HG03025 (cell line): ENCODE results near the gene FOXN3.

Experiments
- ATAC-seq: cut with Tn5 transposase; IDR thresholded peaks from one replicate; pipeline ENCODE4 v1.9.1; 2021; ENCODE audit warnings: mild to moderate bottlenecking, moderate library complexity; ENCODE audit not compliant: unreplicated experiment, low FRiP score

FOXN3 gene

DNA sequence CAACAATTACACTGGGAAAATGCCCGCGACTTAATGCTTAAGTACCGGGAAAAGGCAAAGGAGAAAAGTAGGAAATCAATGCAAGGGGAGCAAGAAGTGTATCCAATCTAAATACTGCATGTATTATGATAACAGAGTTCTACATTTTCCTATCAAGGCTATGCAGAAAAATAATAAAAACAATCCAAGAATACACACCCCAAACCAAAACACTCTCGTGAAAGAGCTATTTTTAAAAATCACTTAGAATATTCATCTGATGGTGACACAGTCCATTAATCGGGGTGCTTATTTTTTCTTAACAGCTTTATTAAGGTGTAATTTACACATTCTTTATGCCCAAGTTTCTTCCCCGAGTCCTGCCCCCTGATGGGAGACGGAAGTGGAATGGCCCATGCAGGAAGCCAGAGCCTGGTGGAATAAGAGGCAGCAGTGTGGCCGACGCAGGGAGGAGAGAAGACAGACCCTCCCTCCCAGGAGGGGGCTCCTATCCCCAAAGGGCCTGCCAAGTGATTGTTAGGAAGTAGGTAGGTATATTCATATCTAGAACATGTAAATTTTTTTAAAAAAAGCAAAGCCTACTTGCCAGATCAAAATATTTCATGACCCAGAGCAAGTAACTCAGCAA, 174.3 kb downstream of the FOXN3 start:
- no peak for ATAC-seq

DNA sequence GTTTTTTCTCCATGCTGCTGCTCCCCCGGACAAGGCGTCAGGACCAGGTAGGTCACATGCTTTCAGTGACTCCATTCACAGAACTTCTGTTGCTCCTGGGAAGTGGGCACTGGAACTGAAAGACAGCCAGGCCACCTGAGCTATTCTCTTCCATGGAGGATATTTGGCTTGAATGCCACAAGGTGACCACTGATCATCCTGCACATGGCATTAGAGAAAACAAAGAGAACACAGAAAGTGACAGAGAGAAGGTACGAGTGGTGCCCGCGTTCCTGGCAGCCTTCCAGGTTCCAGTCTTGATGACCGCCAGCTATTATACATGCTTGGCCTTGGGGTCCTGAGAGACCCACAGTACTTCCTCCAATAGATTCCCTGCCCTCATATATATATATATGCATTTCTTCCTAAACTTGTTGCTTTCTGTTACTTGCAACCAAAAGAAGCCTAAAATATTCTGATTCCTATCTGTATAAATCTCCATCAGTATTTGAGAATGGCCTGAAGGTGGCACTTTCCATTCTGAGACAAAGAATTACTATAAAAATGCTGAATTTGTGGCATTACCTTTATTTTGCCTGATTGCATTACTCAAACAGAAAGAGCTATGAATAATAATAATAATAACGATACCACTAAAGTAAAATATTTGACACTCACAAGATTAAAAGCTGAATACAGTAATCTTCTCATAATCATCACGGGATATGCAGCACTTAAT, 174.9 kb downstream of the FOXN3 start:
- no peak for ATAC-seq

DNA sequence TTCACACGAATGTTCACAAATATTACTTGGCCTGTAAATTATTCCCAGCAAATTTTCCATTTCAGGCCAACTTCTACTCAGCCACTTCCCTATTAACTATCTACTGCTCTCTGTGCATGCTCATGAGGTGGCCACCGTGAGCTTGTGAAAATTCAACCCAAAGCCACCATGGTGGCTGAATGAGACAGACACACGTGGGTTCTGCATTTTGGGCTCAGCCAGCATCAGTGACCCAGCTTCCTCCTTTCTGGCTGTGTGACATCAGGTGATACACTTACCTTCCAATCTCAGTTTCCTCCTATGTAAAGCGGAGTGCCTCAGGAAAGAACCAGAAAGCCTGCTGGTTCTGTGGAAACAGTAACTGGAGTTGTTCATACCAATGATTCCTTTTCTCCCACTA, 175.8 kb downstream of the FOXN3 start:
- no peak for ATAC-seq

DNA sequence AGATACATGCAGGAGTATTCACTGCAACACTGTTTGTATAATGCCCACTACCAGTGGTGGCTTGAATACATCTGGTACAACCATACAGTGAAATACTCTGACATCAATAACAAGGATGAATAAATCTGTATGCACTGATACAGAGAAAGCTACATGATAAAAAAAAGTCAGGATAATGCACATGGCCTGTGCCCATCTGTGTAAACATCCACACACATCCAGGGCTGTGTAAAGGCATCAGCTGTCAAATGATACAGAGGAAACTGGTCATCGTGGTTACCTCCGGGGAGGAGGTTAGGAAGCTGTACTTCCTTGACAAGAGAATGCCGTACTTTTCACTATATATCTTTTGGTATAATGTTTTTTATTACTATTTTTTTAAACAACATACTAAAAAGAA, 176.6 kb downstream of the FOXN3 start:
- ATAC-seq, result no peak

DNA sequence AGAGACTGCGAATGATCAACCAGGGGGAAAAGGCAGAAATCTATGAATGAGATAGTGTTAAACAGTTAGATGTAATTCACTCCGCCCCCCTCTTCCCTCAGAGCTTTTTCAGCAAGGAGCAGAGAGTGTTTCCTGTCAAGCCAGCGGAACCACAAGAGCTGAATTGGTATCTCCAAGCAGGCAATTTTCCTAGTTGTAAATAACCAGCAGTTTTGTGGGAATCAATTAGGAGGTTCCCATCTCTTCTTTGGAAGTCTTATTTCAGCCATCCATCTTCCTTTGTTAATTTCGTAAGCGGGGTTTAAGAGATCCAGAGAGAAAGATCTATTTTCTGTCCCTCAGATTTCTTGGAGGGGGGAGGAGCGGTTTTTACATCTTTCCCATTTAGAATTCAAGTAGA, 178.0 kb downstream of the FOXN3 start:
- ATAC-seq, result no peak

DNA sequence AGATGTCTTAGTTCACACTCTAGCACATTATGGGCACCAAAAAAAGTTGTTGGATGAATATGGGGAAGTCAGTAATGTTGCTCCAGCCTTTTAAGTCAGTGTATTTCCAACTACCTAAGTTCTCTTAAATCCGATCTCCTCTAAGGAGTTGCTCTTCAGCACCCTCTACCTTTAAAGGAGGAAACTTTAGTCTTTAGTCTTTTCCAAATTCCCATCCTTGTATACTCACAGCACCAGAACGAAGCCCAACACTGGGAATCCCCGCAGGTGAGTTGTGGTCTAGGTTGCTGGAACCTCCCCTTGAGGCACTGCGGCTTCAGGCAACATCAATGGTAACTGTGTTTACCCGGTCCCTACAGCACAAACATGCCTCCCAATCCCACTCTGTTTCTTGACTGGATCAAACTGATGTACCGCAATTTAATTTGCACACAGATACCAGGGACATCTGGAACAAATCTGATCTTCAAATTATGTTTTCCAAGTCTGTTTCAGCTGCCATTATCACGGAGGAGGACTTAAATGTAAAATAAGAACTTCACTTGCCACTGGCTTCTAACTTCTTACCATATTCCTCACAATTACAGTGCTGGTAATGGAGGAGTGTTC, 179.0 kb downstream of the FOXN3 start:
- ATAC-seq, result no peak

DNA sequence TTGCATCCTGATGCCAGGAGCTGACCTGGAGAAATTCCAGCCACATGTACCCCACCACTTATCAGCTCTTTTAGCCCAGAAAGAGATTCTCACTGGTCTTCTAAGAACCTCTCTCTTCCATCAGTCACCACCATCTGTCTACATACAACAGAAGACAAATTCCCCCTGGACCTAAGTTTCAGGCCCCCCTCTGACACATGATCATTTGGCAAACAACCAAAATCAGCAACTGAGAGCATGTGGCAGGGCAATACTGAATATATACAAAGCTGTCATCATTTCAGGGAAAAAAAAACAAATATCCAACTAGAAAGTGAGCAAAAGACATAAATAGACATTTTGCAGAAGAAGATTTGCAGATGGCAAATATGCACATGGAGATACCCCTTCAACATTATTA, 180.2 kb downstream of the FOXN3 start:
- ATAC-seq, result no peak

DNA sequence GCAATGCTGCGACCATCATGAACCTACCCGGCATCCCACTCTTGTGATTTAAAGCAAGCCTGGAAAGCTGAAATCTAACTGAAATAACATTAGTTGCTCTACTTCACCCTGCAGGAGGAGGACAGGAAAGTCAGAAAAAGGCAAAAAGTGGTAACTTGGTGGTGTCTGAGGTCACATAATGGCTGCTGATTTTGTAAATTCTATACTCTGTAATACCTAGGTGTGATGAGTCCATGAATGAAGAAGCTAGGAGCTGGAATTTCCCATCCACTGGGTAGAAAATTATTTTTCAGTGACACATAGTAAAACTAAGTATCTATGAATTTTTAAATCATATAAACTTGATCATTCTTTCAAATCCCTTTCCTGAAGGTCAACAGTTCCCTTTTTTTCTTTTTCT, 183.8 kb downstream of the FOXN3 start:
- ATAC-seq, result no peak

DNA sequence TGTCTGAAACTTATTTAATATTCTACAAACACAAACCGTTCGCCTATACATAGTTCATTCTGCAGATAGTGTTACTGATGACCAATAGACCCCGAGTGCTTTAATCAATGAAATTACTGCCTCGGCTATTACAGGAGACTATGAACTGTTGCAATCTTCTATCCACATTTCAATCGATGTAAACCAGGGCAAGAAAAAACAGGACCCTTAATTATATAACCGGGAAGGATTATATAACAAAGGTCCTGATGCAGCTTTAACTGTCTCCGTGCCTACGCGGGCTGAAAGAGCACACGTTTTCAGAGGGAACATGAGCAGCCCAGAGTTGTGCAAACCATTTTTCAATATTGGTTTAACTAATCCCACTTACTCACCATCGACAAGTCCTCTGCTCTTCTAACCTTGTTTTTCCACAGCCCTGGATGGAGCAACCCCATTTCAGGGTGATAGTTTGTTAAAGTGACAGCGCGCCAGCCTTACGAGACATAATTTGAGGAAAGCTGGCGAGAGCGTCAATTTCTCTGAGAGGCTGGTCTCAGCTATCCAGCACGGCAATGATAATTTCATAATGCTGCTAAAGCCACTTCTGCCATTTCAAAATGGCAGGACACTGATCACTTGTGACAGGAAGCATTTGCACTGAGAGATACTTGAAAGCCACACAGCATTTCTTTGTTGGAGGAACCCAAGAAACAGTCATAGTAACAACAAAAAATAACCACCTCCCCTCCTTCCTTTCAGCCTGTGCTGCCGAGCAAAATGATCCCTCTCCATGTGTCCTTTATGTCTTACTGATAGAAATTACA, 184.6 kb downstream of the FOXN3 start:
- ATAC-seq, result no peak

DNA sequence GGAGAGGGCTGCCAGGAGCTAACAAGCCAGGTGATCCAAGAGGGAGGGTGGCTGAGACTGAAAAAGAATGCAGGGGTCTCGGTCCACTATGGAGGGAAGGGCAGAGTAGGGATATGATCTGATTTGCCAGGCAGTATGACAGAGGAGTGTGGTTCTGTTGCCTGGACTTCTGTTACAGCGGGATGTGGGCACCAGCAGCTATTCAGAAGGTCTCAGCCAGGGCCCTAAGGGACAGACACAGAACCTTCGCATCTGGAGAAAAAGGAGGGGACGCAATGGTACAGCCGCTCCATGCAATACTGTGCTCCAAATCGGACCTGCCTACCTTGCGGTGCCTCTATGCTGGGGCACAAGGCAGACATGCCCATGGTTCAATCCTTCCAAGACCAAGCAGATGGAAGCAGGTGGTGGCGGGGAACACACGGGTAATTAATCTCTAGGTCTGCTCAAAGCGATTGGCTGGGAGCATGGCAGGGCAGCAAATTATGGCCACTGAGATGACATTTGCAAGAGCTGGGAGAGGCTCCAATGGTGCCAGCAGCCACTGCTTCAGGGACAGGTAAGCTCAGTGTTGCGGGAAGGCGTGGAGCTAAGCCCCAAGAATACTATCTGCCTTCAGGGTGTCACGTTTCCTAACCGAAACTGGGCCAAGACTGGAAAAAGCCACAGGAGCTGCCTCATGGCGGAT, 185.5 kb downstream of the FOXN3 start:
- no peak for ATAC-seq

DNA sequence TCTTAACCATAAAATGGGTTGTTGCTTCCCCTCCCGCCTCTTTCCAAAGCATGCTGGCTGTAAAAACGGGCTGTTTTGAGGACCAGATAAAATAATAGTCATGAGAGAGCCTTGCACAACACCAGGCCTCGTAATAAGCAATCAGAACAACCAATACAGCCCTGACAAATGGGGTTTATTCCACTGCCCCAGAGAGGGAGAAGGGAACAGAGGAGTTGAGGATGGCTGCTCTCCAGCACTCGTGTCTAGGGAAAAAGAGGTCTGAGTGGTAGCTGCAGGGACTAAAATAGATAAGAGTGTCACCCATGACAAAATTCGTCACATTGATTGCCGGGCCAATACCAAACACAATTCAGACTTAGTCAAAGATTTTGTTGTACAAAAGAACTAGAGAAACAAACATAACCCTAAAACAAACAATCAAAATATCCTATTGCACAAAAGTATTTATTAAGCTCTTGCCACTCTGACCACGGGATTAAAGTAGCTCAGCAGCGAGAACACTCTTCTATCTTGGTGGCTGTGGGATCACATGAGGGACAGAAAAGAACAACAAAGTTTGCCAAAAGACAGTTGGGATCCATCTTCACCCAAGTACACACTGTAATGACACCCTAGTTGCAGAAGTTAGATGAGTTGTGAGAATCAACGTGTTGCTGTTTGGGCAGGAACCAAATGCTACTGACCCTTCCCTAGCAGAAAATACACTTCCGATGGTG, 188.0 kb downstream of the FOXN3 start:
- ATAC-seq, result no peak

DNA sequence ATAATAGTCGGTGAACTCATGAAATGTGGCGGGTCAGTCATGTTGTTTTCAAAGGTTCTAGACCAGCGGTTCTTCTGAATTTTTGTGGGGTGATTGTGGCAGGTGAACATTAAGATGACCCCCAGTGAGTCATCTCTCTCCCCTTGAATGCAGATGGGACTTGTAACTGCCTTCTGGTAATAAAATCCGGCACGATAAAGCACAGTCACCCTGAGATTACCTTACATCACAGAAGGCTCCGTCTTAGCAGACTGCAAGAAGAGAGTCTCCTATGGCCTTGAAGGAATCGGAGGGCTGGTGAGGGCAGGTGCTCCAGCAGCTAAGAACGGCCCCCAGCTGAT, 189.6 kb downstream of the FOXN3 start:
- no peak for ATAC-seq

DNA sequence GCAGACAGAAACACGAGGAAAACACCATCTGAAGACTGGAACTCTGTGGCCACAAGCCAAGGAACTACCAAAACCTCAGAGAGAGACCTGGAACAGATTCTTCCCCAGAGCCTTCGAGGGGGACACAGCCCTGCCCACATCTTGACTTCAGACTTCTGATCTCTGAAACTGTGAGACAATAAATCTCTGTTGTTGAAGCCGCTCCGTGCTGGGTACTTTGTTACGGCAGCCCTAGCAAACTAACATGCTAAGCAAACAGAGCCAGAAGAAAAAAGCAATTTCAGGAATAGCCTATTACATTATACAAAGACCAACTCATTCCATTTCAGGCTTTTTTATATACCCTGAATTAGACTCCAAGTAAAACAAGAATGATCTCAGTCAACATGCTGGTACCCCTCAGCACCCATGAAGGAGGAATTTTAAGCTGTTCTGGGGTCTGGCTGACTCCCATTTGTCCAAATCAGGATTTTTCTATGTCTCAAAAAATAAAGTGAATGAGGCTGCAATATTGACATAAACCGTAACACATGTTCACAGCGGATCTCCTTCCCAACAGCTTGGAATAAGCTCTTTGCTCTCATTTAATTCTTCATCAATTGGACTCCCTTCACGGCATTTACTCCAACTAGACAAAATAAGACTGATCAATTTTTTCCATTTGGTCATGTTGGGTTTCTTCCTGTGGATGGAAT, 190.1 kb downstream of the FOXN3 start:
- ATAC-seq, result no peak

DNA sequence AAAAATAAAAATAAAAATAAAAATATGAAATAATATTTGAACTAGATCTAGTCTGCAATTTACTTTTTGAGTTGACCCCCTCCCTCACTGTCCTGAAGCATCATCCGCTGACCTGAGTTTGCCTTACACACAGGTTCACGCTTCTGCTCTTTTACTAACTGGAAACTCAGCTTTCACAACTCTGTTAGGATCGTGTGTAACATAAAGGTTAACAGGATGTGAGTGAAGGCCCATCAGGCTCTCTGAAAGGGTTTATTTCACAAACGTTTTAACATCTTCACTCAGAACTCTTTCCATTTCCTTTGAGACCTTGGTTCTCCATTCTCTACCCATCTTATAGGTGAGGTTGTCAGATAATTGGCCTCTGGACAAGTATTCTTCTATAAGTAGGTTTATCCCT, 191.4 kb downstream of the FOXN3 start:
- ATAC-seq, result no peak

DNA sequence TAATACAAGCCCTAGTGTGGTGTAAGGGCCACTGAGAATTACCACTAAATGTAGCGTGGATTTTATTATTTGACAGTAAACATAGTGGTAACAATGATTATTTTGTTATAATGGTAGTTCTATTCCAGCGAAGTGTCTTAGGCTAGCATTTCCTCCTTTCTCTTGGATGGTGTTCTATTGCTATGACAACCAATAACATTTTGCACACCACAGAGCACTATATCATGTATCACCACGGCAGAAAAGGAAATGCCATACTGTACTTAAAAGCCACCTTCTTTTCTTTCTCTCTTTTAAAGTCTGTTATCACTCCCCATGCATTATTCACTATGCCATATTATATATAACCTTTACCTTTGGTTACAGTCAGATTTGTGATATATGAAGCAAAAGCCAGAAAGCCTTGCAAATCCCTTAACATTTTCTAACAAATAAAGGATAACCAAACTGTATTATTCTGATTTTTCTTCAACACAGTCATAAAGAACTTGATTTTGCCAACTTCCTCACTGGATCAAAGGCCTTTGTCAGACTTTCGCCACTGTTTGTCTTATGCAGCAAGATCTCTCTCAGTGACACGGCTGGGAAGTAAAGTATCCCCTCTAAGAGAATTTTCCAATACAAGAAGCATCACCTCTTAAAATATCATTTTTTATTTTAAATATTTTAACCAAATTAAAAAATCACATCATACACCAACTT, 195.8 kb downstream of the FOXN3 start:
- no peak for ATAC-seq

DNA sequence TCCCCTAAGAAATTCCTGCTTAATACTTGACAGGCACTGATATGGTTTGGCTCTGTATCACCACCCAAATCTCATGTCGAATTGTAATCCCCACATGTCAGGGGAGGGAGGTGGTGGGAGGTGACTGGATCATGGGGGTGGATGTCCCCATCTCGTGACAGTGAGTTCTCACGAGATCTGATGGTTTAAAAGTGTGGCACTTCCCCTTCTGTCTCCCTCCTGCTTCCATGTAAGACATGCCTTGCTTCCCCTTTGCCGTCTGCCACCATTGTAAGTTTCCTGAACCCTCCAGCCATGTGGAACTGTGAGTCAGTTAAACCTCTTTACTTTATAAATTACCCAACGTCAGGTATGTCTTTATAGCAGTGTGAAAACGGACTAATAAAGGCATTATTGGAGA, 198.0 kb downstream of the FOXN3 start:
- no peak for ATAC-seq

DNA sequence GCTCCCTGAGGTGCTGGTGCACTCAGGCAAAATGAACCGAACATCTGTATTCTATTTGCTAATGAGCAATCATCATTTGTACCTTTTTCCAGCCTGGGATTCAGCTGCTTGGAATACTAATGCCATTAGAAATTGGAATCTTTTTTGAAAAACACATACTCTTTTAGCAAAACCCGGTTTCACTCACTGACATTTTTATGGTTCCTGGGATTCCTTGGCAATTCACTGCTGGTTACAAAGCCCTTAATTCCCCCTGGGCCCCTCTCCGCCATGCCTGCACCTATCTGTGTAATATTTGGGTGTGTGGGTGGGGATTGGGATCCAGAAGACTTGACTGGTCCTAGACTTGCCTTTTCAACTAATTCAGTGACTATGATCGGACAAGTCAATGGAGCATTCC, 199.1 kb downstream of the FOXN3 start:
- ATAC-seq, result no peak

DNA sequence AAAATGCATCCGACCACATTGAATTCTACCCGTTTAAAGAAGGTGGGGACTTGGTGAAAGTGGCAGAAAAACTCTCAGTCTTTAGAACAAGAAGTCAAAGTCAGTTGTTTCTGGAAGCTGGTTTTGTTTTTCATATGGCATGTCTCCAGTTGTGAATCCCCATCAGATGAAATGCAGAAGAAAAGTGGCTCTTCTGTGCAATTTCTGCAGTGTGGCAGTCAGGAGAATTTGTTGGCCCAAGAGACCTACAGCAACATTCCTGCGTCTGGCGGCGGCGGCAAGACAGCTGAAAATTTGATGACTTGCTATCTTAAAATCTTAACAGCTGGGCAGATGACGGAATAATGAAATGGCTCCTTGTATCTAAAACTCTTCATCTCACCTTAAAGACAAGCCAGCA, 201.5 kb downstream of the FOXN3 start:
- ATAC-seq, result no peak

DNA sequence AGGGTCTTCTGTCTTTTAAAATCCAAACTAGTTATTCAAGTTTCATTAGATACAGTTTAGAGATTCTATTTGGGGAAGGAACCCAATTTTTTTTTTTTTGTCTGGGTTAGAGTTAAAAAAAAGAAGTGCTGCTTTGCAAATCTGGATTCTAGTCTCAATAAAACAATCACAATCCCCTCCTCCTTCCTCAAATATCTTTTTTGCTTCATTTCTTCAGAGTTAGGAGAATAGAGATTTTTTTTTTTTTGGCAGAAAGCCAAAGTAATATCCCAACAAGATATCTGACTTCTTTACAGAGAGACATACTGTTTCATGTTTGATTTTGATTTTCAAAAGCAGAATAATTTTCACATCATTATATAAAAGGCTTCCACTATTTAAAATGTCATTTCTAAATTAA, 201.9 kb downstream of the FOXN3 start:
- no peak for ATAC-seq
